CD4-positive, alpha-beta T cell treated with Interleukin-2 at 100 ng/mL for 4 hours (primary cell): ENCODE measurements around the gene C5AR1.
"Not testable (repeated sequence)": the region's sequence is repeated elsewhere in the genome, so short reads cannot be mapped to it uniquely, and the experiment has no call there.

Experiments
- DNase-seq: peaks from one replicate; pipeline ENCODE4 v3.0.0-alpha.2; 2020; ENCODE audit warnings: low spot score

Gene C5AR1

DNA sequence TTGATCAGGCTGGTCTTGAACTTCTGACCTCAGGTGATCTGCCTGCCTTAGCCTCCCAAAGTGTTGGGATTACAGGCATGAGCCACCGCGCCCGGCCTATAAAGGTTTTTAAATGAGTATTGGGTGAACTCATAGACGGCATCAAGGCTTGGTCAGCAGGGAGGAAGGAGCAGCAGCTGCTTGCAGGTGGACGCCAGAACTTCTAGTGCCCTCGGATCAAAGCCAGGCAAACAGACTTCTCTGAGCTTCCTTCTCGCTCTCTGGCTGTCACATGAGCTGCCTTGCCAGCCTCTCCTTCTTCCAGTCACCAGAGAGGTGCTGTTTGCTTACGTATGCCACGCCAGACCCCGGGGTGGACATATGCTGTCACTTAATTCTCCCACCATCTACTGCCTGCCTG is 55.8 kb downstream of the C5AR1 start:
- not testable (repeated sequence) for DNase-seq

- DNase-seq: no peak
Observed at GRCh38 chr19:47370045-47370611, 60.5 kb downstream of the C5AR1 start.

DNA sequence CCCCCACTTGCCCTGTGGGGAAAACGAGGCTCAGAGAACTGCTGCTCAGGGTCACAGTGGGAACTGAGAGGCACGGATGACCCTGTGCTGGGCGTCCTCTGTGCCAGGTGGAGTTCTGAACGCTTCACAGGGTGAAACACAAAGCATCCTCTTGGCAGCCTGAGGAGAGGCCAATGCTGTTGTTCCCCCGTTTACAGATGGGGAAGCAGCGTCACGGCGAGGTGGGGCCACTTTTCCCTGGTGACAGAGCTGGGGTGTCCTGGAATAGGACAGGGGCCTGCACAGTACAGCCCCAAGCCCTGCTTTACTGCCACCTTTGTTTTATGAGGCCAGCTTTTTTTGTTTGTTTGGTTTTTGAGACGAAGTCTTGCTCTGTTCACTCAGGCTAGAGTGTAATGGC is 61.6 kb downstream of the C5AR1 start:
- no peak for DNase-seq
